Suppressor macrophage treated with lipopolysaccharide for 1 hour (primary cell): ENCODE measurements around the gene CUL4A.
"Not testable (repeated sequence)": the region's sequence is repeated elsewhere in the genome, so short reads cannot be mapped to it uniquely, and the experiment has no call there.

Experiments
- DNase-seq, 3 donors: peaks; one replicate each; pipeline ENCODE4 v3.0.0-alpha.2; 2020 to 2022

Gene CUL4A

GRCh38 chr13:113209759-113210421, 477 bp downstream of the CUL4A start:
- peak; percentile 61 to 71 (median 66) for DNase-seq

GRCh38 chr13:113210833-113211232, 1.4 kb downstream of the CUL4A start:
- peak in 1 of 3 donors; percentile 18 for DNase-seq

GRCh38 chr13:113211774-113212173, 2.4 kb downstream of the CUL4A start:
- DNase-seq = peak in 2 of 3 donors; percentile 9 to 27

GRCh38 chr13:113216254-113217048, 7.0 kb downstream of the CUL4A start:
- DNase-seq = no peak

DNA sequence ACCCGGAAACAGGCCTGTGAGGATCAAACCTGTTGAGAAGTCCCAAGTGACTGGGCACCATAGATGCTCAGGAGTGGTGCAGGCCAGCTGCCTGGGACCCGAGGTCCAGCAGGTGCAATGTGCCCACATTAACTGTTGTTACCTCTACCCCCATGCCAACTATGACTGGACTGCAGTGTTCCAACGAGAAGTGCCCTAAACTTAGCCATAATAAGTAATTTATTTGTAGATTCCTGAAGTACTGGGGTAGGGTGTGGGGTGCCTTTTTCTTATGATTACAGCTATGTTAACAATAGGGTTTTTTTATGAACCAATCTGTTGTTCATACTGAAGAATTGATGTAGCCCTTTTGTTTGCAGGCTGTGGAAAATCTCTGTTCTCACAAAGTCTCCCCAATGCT, 9.2 kb downstream of the CUL4A start:
- no peak for DNase-seq

- no peak for DNase-seq
Measured at GRCh38 chr13:113219256-113219940, 10.0 kb downstream of the CUL4A start.

GRCh38 chr13:113220141-113220598, 10.8 kb downstream of the CUL4A start:
- DNase-seq = no peak

GRCh38 chr13:113220877-113221276, 11.5 kb downstream of the CUL4A start:
- DNase-seq = no peak

- no peak for DNase-seq
Measured at GRCh38 chr13:113223070-113223469, 13.7 kb downstream of the CUL4A start.

DNA sequence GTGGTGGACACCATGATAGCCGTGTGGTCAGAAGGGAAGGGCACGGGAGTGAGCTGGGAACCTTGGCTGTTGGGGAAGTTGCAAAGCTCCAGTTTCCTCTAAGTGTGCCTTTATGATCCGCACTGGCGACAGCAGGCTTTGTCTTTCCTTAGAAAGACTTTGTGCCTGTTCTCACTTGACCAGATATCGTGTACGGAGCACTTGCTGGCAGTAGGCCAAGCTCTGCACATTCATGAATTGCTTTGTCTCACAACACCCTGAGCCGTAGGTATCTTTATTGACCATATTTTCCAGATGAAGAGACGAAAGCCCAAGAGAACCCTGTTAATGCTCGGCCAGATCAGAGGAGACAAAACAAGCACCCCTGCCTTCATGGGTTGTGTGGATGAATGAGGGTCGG, 15.1 kb downstream of the CUL4A start:
- DNase-seq = no peak

DNA sequence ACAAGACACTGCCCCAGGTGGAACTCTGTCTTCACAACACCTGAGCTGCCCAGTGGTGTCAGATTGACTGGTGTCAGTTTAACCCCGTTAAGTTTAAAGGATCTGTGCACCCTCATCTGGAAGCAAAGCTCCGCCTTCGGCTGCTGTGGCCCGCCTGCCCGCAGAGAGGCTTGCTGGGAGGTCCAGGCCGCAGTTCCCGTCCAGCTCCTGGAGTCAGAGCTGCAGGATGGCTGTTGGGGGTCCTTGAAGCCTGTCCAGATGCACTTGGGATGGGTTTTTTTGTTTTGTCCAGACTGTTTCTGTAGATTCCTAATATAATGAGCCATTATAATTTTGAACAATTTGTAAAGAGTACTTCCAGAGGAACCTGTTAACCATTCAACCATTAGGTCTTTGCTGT, 16.1 kb downstream of the CUL4A start:
- no peak for DNase-seq

- DNase-seq = no peak
Measured at GRCh38 chr13:113226873-113227450, 17.5 kb downstream of the CUL4A start.

- no peak for DNase-seq
Measured at GRCh38 chr13:113229161-113229560, 19.7 kb downstream of the CUL4A start.

GRCh38 chr13:113229791-113230190, 20.4 kb downstream of the CUL4A start:
- DNase-seq = no peak

- no peak for DNase-seq
Measured at GRCh38 chr13:113231306-113232207, 22.1 kb downstream of the CUL4A start.

DNA sequence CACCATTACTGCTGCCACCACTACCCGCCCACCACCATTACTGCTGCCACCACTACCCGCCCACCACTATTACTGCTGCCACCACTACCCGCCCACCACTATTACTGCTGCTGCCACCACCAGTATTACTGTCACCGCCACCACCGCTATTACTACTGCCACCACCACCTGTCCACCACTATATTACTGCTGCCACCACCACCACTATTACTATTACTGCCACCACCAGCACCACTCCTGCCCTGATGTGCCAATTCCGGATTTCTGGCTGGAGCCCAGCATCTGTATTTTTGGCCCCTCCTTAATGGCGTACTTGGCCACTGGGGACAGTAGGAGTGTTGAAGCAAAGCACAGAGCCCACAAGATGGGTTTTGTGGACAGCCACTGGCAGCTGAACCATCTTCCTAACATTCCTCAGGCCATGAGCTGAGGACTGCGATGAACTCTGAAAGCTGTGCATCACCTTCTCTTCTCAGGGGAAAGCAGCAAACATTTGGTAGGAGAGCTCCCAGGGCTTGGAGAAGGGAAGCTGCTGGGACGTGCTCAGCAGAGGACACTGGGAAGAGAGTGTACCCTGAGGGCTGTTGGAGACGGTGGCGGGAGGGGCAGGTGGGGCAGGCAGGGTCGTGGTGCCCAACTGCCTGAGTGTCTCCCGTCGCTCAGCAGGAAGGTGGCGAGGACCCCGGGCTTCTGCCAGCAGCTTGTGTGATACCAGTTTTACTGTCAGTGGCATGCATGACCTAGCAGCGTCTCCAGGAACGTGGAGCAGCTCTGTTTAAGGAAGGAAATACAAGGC, 23.0 kb downstream of the CUL4A start:
- DNase-seq = no peak

DNA sequence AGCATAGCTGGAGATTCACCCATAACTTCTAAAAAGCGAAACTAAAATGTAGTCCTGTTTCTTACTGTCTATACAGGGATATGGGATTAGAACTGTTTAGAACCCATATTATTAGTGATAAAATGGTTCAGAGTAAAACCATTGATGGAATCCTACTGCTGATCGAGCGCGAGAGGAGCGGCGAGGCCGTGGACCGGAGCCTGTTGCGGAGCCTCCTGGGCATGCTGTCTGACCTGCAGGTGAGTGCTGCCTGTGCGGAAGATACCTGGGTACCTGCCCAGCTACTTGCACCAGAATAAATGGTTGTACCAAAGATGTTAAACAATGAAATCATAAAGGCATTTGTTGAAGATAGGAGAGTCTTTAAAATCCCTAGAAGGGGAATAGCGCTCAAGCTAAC, 23.7 kb downstream of the CUL4A start:
- DNase-seq = no peak

DNA sequence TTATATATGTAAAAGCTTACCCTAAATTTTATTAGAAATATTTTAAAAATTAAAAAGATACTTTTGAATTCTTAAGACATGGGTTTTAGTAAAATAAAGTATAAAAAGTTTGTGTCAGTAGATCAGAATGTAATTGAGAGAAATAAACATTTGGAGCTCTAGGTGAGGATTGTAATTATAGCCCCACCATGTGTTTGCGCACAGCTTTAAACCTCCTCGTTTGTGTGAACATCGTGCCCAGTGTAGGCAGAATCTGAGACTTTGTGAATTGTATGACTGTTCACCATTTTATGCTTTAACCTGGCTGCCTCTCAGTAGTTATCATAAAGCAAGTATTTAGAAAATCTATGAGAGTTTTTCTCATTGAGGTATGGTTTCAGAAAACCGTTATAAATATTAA, 29.1 kb downstream of the CUL4A start:
- no peak for DNase-seq

DNA sequence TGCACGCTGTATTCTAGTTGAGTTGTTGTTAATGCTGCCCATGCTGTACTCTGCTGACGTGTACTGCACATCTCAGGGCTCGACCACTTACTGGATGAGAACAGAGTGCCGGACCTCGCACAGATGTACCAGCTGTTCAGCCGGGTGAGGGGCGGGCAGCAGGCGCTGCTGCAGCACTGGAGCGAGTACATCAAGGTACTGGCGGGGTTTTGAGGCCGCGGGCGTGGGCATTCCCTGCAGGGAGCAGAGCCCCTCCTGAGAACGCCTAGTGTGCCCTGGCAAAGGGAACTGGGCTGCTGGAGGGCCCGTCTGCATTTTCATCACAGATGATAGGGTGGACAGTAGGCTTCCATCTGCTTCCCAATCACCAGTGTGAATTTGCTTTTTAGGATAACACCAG, 29.9 kb downstream of the CUL4A start:
- no peak for DNase-seq

GRCh38 chr13:113239986-113240385, 30.6 kb downstream of the CUL4A start:
- DNase-seq = no peak

DNA sequence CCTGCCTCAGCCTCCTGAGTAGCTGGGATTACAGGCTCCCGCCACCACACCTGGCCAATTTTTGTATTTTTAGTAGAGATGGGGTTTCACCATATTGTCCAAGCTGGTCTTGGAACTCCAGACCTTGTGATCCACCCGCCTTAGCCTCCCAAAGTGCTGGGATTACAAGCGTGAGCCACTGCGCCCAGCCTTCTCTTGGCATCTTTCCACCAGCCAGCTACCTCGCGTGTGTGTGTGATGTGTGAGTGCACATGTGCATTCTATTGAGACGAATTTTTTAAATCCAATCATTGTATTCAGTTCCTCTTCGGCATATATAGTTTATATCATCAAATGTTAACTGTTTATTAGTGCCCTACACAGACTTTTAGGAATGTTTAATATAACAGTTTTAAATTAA, 32.2 kb downstream of the CUL4A start:
- DNase-seq = not testable (repeated sequence)
